ENCODE results near the gene DRD2. TPM values are rescaled to one million over a fixed set of nuclear protein-coding genes. Genes with fewer than 3 reads are reported as not detected.

The DRD2 gene
- total RNA-seq, 1 experiment from 2014 or later = 0.44 TPM

DNA sequence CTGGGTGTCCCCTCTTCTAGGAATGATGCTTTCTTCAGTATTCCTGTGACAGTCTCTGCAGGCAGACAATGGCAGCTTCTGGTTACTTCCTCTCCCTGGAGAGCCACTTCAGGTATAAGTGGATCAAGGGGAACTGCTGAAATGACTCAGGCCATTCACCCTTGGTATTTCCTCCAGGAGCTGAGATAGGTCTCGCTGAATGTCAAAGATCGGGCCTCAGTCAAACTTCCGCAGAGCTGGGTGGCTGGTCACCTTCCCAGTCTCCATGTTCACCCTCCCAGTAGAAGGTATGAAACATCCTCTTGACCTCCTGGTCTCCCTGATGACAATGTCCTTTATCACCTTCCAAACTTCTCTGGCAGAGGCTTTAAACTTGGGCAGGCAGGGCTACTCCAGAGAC is 89.4 kb downstream of the DRD2 start:
- H3K18ac ChIP-seq (ENCODE audit: insufficient read length, low read depth, low read length) = no peak overlapping the region
- H2AFZ ChIP-seq (ENCODE audit: low read length) = no peak overlapping the region
- H4K8ac ChIP-seq (replicated peaks; ENCODE audit: insufficient read length, low read depth, low read length) = no peak overlapping the region
- Mint-ChIP-seq H3K4me1 (peaks cover 7% of the 10 kb centered on the region in 2 experiments), H3K9me3 (no peaks in the 10 kb centered on the region), H3K27ac (no peak overlapping the region), H3K4me3 (no peak overlapping the region), H3K27me3 (ENCODE audit: low read depth) (peaks cover 7% of the 10 kb centered on the region), H3K36me3 (ENCODE audit: insufficient read depth in 1 of 3, low read depth in 3 of 3) (no peaks in the 10 kb centered on the region)
- no peak overlapping the region for H2BK20ac ChIP-seq (ENCODE audit: low read depth, low read length, poor library complexity, severe bottlenecking)
- no peak overlapping the region for H3K14ac ChIP-seq (ENCODE audit: insufficient read depth, low read length)
- no peak for DNase-seq
- no peak overlapping the region for H2BK5ac ChIP-seq (ENCODE audit: insufficient read length, low read length)
- H3K4ac ChIP-seq (ENCODE audit: low read depth, low read length) = no peak overlapping the region
- H3K9me3 ChIP-seq (ENCODE audit: control insufficient read depth, low read depth, low read length) = no peaks in the 10 kb centered on the region
- H3K4me2 ChIP-seq (ENCODE audit: insufficient read depth, insufficient read length, low read length) = no peak overlapping the region
- no peak overlapping the region for H3K9ac ChIP-seq (ENCODE audit: extremely low read depth, insufficient read length, low read length)
- no peak overlapping the region for H3T11ph ChIP-seq (ENCODE audit: low read length)
- no peak overlapping the region for H4K91ac ChIP-seq (ENCODE audit: insufficient read length, low read depth, low read length)
- no peaks in the 10 kb centered on the region for H3K79me2 ChIP-seq (ENCODE audit: insufficient read depth, low read length)
- no peak overlapping the region for H2AK5ac ChIP-seq (ENCODE audit: insufficient read length, low read length)
- H2BK12ac ChIP-seq (ENCODE audit: insufficient read length, low read depth, low read length) = no peak overlapping the region
- no peak overlapping the region for H3K27ac ChIP-seq (ENCODE audit: insufficient read length, low read depth, low read length)
- no CpG with 5 or more reads among the region's 3 CpGs for WGBS (ENCODE audit: extremely low coverage, insufficient read length, low lambda C conversion rate)
- no peak overlapping the region for H3K56ac ChIP-seq (ENCODE audit: insufficient read length, low read depth, low read length)
- H3K27me3 ChIP-seq (ENCODE audit: insufficient read depth, low read length) = no peaks in the 10 kb centered on the region
- no peak overlapping the region for H3K23ac ChIP-seq (ENCODE audit: insufficient read length, low read depth, low read length)
- H2BK120ac ChIP-seq (ENCODE audit: low read depth, low read length, poor library complexity, severe bottlenecking) = no peak overlapping the region
- H4K5ac ChIP-seq (ENCODE audit: insufficient read length, low read depth, low read length) = no peak overlapping the region
- H2BK15ac ChIP-seq (ENCODE audit: low read depth, low read length) = no peak overlapping the region
- no peaks in the 10 kb centered on the region for H3K79me1 ChIP-seq (ENCODE audit: insufficient read depth, low read depth, low read length, poor library complexity, severe bottlenecking)
- peaks cover 2% of the 10 kb centered on the region; the same call in 1 of the 2 replicates for H3K4me1 ChIP-seq (ENCODE audit: insufficient read depth, low read length)
- TF ChIP-seq, protein P1, sequence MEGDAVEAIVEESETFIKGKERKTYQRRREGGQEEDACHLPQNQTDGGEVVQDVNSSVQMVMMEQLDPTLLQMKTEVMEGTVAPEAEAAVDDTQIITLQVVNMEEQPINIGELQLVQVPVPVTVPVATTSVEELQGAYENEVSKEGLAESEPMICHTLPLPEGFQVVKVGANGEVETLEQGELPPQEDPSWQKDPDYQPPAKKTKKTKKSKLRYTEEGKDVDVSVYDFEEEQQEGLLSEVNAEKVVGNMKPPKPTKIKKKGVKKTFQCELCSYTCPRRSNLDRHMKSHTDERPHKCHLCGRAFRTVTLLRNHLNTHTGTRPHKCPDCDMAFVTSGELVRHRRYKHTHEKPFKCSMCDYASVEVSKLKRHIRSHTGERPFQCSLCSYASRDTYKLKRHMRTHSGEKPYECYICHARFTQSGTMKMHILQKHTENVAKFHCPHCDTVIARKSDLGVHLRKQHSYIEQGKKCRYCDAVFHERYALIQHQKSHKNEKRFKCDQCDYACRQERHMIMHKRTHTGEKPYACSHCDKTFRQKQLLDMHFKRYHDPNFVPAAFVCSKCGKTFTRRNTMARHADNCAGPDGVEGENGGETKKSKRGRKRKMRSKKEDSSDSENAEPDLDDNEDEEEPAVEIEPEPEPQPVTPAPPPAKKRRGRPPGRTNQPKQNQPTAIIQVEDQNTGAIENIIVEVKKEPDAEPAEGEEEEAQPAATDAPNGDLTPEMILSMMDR (conservative IDR thresholded peaks at IDR 0.05) = no peak
- no peaks in the 10 kb centered on the region for H4K20me1 ChIP-seq (ENCODE audit: control insufficient read depth, insufficient read depth, insufficient read length)
- H3K23me2 ChIP-seq (ENCODE audit: insufficient read length, low read depth, low read length, poor library complexity, severe bottlenecking) = no peaks in the 10 kb centered on the region

Data from H9 (cell line).